Measurements from ENCODE around the gene ROR2. TPM values are rescaled to one million over a fixed set of nuclear protein-coding genes. Genes with fewer than 3 reads are reported as not detected.

The ROR2 gene
- total RNA-seq, 2 donors from 2014 or later, result 37.2 to 43.9 TPM

DNA sequence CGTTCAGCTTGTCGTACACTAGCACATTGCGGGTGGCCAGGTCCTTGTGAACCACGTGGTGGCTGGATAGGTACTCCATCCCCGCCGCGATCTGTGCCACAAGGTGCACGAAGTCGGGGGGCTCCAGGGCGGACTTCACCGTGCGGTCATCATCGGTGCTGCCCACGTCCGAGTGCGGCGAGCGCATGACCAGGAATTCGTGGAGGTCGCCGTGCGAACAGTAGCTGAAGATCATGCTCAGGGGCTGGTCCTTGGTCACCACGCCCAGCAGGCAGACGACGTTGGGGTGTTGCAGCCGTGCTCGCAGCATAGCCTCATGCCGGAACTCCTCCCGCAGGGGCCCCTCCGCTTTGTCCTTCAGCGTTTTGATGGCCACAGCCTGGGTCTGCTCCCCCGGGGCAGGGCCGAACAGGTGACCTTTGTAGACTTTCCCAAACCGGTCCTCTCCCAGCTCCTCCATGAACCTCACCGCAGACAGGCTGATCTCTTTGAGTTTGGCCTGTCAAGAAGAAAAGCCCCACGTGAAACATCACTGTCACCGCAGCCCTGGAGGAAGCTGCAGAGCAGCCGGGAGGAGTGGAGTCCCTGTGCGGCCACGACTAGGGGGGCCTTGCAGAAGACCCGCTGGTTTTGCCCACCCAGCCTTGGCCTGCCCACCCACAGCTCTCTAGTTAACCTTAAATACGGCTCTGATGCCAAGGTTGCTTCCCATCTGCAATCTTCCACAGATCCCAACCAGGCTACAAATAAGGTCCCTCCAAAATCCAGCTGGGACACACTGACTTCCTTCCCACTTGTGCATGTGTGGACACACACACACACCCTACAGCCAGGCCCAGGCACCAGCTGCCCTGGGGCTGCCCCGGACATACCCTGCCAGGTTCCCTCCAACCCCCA is 225.2 kb downstream of the ROR2 start:
- 93% methylated on average over 43 of the region's 43 CpGs for WGBS
- Histone ChIP-seq H3K27me3 (replicated peaks; ENCODE audit: insufficient read depth) (no peaks in the 10 kb centered on the region), H3K36me3 (no peaks in the 10 kb centered on the region), H3K4me1 (replicated peaks) (peaks cover 3% of the 10 kb centered on the region), H3K27ac (no peak overlapping the region), H3K4me3 (no peak overlapping the region), H3K9me3 (no peaks in the 10 kb centered on the region)
- DNase-seq (ENCODE audit: low spot score), result no peak
- no peak for TF ChIP-seq CTCF (IDR thresholded peaks at IDR 0.05)
- TF ChIP-seq POLR2A (IDR thresholded peaks at IDR 0.05), result no peak
- TF ChIP-seq POLR2AphosphoS5 (IDR thresholded peaks at IDR 0.05), result no peak
- intact Hi-C loops (cut with DNase I), result loop anchor here (5.0 kb wide), 1 partner anchor 808 kb away; no protein-coding TSS in a partner anchor

DNA sequence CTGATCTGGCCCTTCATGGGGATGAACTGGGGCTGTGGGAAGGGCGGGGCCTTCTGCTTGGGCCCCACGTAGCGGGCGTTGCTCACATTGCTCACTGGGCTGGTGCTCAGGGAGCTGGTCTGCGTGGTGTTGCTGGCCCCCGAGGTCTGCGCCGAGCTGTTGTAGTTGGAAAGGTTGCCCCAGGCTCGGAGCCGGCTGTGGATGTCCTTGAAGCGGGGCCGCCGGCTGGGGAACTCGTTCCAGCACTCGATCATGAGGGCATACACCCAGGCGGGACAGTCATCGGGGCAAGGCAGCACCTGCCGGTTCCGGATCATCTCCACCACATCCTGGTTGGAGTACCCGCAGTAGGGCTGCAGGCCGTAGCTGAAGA is 226.0 kb downstream of the ROR2 start:
- intact Hi-C loops (cut with DNase I), result no loop called here
- 95% methylated on average over 15 of the region's 21 CpGs for WGBS
- TF ChIP-seq POLR2AphosphoS5 (IDR thresholded peaks at IDR 0.05) (no peak), POLR2A (IDR thresholded peaks at IDR 0.05) (no peak), CTCF (IDR thresholded peaks at IDR 0.05) (no peak)
- Histone ChIP-seq H3K4me3 (no peak overlapping the region), H3K4me1 (replicated peaks) (peaks cover 3% of the 10 kb centered on the region), H3K36me3 (no peaks in the 10 kb centered on the region), H3K27me3 (replicated peaks; ENCODE audit: insufficient read depth) (no peaks in the 10 kb centered on the region), H3K27ac (no peak overlapping the region), H3K9me3 (no peaks in the 10 kb centered on the region)
- no peak for DNase-seq (ENCODE audit: low spot score)

DNA sequence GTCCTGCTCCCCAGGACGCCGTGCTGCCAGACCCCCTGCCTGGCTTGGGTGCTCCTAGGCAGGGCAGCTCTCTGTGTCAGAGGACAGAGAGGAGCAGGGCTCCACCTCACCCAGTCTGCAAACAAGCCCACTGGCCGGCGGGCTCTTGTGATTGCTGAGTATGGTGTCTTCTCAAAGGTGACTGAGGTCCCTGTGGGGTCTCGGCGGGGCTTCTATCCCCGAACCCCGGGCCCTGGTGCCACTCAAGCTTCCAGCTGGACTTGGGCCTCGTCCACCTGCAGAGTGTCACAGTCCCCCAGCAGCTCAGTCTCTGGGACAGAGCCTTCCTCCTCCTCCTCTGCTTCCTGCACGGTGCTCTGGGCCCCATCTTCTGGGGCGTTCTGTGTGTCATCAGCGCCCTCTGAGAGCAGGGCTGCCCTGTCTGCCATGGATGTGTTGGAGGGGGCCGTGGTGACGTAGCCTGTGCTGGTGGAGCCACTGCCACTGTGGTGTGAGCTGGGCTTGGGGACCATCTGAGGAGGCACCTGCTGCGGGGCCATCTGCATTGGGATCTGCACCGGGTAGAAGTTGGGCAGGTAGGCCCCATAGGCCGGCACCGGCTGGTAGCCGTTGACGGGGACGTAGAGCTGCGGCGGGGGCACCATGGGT is 226.5 kb downstream of the ROR2 start:
- H3K27ac ChIP-seq, result no peak overlapping the region
- H3K4me1 ChIP-seq (replicated peaks), result peaks cover under 1% of the 10 kb centered on the region
- H3K9me3 ChIP-seq, result no peaks in the 10 kb centered on the region
- no peak for DNase-seq (ENCODE audit: low spot score)
- TF ChIP-seq POLR2A (IDR thresholded peaks at IDR 0.05) (no peak), CTCF (IDR thresholded peaks at IDR 0.05) (no peak), POLR2AphosphoS5 (IDR thresholded peaks at IDR 0.05) (no peak)
- H3K4me3 ChIP-seq, result no peak overlapping the region
- H3K36me3 ChIP-seq, result no peaks in the 10 kb centered on the region
- intact Hi-C loops (cut with DNase I), result no loop called here
- no peaks in the 10 kb centered on the region for H3K27me3 ChIP-seq (replicated peaks; ENCODE audit: insufficient read depth)
- 95% methylated on average over 23 of the region's 23 CpGs for WGBS

DNA sequence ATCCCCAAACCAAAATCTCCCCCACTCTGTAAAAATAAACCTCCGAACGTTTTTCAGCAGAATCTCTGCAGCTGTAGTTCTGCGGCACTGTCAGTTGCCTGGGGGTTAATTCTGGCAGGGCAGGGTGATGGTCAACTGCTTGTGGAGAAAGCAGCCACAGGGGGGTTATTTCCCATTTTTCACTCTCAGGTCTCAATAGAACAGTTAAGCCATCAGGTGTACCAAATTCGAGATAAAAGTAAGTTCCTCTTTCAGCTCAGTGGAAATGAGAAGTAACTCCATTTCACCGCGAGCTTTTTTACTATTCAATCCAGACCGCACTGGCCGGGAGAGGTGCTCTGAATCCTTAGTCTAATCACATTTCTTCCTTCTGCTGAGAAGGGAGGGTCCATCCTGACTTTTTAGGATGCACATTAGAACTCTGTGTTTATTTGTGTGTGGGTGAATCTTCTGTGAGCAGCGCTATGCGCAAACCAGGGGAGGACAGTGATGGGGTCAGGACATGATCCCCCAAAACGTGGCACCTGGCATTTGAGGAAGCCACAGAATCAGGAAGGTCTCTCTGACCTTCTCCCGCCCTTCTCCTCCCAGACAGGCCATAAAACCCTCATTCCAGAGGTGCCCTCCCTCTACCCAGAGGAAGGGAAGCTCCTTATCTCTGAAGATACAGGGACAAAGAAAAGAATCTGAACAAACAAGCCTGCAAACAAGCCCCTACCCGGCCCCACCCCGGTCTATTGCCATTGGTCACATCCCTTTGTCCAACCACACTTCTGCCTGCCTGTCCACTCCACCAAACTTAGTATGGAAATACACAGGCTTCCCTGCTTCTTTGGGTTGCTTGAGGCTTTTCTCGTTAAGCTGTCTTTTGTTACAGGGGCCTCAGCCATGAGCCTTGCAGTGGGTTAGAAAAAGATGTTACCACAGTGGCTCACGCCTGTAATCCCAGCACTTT is 229.0 kb downstream of the ROR2 start:
- H3K27me3 ChIP-seq (replicated peaks; ENCODE audit: insufficient read depth), result no peaks in the 10 kb centered on the region
- H3K4me1 ChIP-seq (replicated peaks), result no peaks in the 10 kb centered on the region
- WGBS, result 62% methylated on average over 16 of the region's 16 CpGs
- H3K9me3 ChIP-seq, result no peaks in the 10 kb centered on the region
- H3K27ac ChIP-seq, result no peak overlapping the region
- no peak for DNase-seq (ENCODE audit: low spot score)
- H3K4me3 ChIP-seq, result no peak overlapping the region
- no peaks in the 10 kb centered on the region for H3K36me3 ChIP-seq
- intact Hi-C loops (cut with DNase I), result no loop called here
- TF ChIP-seq CTCF (IDR thresholded peaks at IDR 0.05), result no peak
- no peak for TF ChIP-seq POLR2AphosphoS5 (IDR thresholded peaks at IDR 0.05)
- no peak for TF ChIP-seq POLR2A (IDR thresholded peaks at IDR 0.05)
